Lower leg skin (tissue), 3 donors: ENCODE data around the gene ELAVL1.

Source experiments
- CTCF ChIP-seq, 3 donors: fragments of 450-650 bp; IDR thresholded peaks; one replicate each; pipeline ENCODE4 v1.5.1; 2016; ENCODE audit warnings: antibody characterized with exemption in 3 of 3, mild to moderate bottlenecking in 3 of 3, moderate library complexity in 2 of 3
- POLR2A ChIP-seq, 2 donors: fragments of 450-650 bp; IDR thresholded peaks; one replicate each; pipeline ENCODE4 v1.6.1; 2016 to 2017; ENCODE audit warnings: antibody characterized with exemption in 2 of 2, mild to moderate bottlenecking in 1 of 2, moderate library complexity in 1 of 2

- TF ChIP-seq CTCF (IDR thresholded peaks at IDR 0.05) (no peak), POLR2A (IDR thresholded peaks at IDR 0.05) (no peak)
Observed at GRCh38 chr19:7909471-7910067, 95.9 kb downstream of the ELAVL1 start.
